HG03354 (cell line): ENCODE results near the gene HERC4.
"Not testable (repeated sequence)": the region's sequence is repeated elsewhere in the genome, so short reads cannot be mapped to it uniquely, and the experiment has no call there.

ENCODE experiments used
- ATAC-seq: cut with Tn5 transposase; IDR thresholded peaks from one replicate; pipeline ENCODE4 v1.9.1; 2021; ENCODE audit warnings: mild to moderate bottlenecking; ENCODE audit not compliant: unreplicated experiment, poor library complexity, severe bottlenecking

Gene HERC4

DNA sequence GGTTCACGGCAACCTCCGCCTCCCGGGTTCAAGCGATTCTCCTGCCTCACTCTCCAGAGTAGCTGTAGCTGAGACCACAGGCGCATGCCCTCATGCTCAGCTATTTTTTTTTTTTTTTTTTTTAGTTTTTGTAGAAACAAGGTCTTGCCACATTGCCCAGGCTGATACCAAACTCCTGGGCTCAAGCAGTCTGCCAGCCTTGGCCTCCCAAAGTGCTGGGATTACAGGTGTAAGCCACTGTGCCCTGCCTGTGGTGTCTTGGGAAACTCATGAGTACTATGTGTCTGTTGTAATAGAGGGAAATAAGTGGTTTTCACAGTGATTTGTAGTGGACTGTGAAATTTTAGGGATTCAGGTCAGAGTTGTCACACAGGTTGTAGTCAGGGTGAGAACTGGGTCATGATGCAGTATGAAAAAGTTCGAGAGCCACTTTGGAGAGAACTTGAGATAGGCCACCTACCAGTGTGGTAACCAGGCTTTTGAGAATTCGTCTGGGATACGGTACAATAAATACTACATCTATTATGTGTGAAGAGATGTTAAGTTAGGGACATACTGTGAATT lies 160.2 kb downstream of the HERC4 start:
- ATAC-seq: no peak

- ATAC-seq: no peak
Measured at GRCh38 chr10:67912331-67912946, 162.6 kb downstream of the HERC4 start.

DNA sequence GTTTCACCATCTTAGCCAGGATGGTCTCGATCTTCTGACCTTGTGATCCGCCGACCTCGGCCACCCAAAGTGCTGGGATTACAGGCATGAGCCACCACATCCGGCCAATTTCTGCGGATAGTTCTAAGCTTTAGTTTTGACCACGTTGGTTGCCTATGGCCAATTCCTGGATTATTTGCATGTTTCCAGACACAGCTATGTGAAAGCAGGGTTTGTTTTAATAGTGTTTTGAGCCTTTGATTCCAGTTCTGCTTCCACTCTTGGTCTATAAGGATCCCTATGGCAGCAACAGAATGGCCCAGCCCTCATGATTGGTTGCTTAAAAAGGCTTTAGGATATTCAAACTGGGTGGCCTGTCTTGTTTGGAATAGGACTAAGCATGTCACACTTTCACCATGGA lies 171.5 kb downstream of the HERC4 start:
- ATAC-seq: no peak

DNA sequence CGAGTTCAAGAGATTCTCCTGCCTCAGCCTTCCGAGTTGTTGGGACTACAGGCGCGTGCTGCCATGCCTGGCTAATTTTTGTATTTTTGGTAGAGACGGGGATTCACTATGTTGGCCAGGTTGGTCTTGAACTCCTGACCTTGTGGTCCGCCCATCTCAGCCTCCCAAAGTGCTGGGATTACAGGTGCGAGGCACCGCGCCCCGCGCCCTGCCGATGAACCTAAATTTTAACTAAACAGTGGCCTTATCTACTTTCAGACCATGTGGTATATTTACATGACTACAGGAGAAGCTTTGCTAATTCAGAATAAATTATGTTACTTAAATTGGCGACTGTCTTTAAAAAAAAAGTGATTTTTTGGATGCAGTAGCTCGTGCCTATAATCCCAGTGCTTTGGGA lies 181.4 kb downstream of the HERC4 start:
- no peak for ATAC-seq

GRCh38 chr10:67884842-67885670 lies 190.0 kb downstream of the HERC4 start:
- peak; percentile 71 for ATAC-seq

DNA sequence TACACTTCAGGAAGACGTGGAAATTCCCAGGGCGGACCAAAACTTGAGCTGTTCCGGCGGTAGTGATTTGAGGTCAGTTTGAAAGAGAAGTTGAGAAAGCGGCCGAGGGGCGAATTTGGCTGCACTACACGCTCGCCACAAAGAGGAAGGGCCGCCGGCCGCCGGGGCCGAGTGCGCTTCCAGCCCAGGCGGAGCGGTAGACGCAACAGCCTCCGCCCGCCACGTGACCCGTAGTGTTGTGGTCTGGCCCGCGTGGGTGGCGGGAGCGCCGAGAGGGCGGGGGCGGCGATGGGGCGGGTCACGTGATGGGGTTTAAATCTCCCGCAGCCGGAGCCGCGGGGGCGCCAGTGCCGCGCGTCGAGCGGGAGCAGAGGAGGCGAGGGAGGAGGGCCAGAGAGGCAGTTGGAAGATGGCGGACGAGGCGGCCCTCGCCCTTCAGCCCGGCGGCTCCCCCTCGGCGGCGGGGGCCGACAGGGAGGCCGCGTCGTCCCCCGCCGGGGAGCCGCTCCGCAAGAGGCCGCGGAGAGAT lies 190.7 kb downstream of the HERC4 start, which contains the start of gene SIRT1:
Gene SIRT1, plus strand, starts transcription at position 344 of the 529 bp plus-strand sequence. Its CDS starts 66 bp downstream, at position 410.
- ATAC-seq: peak; percentile 89

- ATAC-seq: no peak
Measured at GRCh38 chr10:67883710-67884312, 191.3 kb downstream of the HERC4 start.

GRCh38 chr10:67878133-67878532 lies 196.9 kb downstream of the HERC4 start:
- ATAC-seq: no peak

DNA sequence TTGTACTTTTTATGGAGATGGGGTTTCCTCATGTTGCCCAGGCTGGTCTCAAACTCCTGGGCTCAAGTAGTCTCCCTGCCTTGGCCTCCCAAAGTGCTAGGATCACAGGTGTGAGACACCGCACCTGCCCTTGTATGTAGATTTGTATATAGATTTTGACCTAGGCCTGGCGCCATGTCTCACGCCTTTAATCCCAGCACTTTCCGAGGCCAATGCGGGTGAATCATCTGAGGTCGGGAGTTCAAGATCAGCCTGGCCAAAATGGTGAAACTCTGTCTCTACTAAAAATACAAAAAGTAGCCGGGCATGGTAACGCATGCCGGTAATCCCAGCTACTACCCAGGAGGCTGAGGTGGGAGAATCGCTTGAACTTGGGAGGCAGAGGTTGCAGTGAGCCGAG lies 197.7 kb downstream of the HERC4 start:
- ATAC-seq: not testable (repeated sequence)

DNA sequence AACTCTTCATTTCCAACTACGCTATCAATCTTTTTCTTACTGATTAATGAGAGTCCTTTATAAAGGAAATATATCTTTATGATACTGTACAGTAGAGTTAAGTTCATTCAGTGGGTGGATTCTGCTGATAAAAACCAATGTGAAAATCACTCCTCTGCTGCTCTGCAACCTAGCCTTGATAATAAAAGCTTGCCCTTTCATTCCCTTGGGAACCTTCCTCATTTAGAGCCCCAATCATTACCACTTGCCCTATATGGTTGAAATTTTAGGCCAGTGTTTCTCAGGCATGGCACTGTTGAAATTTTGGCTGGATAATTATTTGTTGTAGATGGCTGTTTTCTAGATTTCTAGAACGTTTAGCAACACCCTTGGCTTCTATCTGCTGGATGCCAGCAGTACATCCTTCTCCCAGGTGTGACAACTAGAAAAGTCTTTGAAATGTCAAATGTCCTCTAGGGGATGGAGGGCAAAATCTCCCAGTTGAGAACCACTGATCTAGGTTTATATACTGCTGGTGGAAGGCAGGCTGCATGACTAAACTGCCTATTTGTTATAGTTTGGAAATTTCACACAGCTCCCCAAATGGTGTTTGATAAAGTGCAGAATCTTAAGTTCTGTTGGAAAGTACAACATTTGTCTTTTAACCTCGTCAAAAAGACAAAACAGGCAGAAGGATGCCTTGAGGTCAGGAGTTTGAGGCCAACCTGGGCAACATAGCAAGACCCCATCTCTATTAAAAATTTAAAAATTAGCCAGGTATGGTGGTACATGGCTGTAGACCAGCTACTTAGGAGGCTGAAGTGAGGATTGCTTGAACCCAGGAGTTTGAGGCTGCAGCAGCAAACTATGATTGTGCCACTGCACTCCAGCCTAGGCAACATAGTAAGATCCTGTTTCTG lies 199.5 kb downstream of the HERC4 start:
- no peak for ATAC-seq
